ENCODE measurements around the gene PTGES3L. TPM values are rescaled to one million over a fixed set of nuclear protein-coding genes. Genes with fewer than 3 reads are reported as not detected.

The PTGES3L gene
- total and polyA plus RNA-seq, 2 of the 13 experiments (the other 11 are each of a cell fraction or from before 2014, with no cell fraction given): 1.2 to 2.9 TPM

GRCh38 chr17:42920922-42921321 is 59.0 kb downstream of the PTGES3L start (continued):
- TF ChIP-seq ZNF407 (CRISPR knock-in tag; IDR thresholded peaks at IDR 0.05; ENCODE audit: not compliant biosample characterization) (no peak), ZBTB7B (CRISPR knock-in tag; IDR thresholded peaks at IDR 0.05) (no peak), KAT2B (IDR thresholded peaks at IDR 0.05; ENCODE audit: borderline replicate concordance, low read depth, low read length) (no peak), ZNF530 (CRISPR knock-in tag; IDR thresholded peaks at IDR 0.05; ENCODE audit: low read depth) (no peak), THYN1 (CRISPR knock-in tag; IDR thresholded peaks at IDR 0.05; ENCODE audit: borderline replicate concordance, low read depth) (no peak), MAFK (conservative IDR thresholded peaks at IDR 0.05 in 1 of 2, IDR thresholded peaks at IDR 0.05 in 1 of 2; ENCODE audit: low read length in 2 of 2) (no peak), AHDC1 (CRISPR knock-in tag; IDR thresholded peaks at IDR 0.05; ENCODE audit: borderline replicate concordance) (no peak; the same call in 1 of the 2 replicates), ARHGAP35 (CRISPR knock-in tag; IDR thresholded peaks at IDR 0.05; ENCODE audit: borderline replicate concordance) (no peak), ZFP62 (CRISPR knock-in tag; IDR thresholded peaks at IDR 0.05) (no peak)
- TF ChIP-seq, protein P1, sequence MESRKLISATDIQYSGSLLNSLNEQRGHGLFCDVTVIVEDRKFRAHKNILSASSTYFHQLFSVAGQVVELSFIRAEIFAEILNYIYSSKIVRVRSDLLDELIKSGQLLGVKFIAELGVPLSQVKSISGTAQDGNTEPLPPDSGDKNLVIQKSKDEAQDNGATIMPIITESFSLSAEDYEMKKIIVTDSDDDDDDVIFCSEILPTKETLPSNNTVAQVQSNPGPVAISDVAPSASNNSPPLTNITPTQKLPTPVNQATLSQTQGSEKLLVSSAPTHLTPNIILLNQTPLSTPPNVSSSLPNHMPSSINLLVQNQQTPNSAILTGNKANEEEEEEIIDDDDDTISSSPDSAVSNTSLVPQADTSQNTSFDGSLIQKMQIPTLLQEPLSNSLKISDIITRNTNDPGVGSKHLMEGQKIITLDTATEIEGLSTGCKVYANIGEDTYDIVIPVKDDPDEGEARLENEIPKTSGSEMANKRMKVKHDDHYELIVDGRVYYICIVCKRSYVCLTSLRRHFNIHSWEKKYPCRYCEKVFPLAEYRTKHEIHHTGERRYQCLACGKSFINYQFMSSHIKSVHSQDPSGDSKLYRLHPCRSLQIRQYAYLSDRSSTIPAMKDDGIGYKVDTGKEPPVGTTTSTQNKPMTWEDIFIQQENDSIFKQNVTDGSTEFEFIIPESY (CRISPR knock-in tag; IDR thresholded peaks at IDR 0.05): no peak
- TF ChIP-seq, protein P2, sequence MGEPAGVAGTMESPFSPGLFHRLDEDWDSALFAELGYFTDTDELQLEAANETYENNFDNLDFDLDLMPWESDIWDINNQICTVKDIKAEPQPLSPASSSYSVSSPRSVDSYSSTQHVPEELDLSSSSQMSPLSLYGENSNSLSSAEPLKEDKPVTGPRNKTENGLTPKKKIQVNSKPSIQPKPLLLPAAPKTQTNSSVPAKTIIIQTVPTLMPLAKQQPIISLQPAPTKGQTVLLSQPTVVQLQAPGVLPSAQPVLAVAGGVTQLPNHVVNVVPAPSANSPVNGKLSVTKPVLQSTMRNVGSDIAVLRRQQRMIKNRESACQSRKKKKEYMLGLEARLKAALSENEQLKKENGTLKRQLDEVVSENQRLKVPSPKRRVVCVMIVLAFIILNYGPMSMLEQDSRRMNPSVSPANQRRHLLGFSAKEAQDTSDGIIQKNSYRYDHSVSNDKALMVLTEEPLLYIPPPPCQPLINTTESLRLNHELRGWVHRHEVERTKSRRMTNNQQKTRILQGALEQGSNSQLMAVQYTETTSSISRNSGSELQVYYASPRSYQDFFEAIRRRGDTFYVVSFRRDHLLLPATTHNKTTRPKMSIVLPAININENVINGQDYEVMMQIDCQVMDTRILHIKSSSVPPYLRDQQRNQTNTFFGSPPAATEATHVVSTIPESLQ (CRISPR knock-in tag; conservative IDR thresholded peaks at IDR 0.05): 0 out of 2 replicates have a peak, but pooled peaks have one; percentile 31

Data from HepG2 (cell line).